GM21515 (cell line): ENCODE data around the gene MOXD1.
"Not testable (repeated sequence)": the region's sequence is repeated elsewhere in the genome, so short reads cannot be mapped to it uniquely, and the experiment has no call there.

Experiments
- ATAC-seq: cut with Tn5 transposase; IDR thresholded peaks from one replicate; pipeline ENCODE4 v1.9.1; 2021; ENCODE audit not compliant: unreplicated experiment

The MOXD1 gene

DNA sequence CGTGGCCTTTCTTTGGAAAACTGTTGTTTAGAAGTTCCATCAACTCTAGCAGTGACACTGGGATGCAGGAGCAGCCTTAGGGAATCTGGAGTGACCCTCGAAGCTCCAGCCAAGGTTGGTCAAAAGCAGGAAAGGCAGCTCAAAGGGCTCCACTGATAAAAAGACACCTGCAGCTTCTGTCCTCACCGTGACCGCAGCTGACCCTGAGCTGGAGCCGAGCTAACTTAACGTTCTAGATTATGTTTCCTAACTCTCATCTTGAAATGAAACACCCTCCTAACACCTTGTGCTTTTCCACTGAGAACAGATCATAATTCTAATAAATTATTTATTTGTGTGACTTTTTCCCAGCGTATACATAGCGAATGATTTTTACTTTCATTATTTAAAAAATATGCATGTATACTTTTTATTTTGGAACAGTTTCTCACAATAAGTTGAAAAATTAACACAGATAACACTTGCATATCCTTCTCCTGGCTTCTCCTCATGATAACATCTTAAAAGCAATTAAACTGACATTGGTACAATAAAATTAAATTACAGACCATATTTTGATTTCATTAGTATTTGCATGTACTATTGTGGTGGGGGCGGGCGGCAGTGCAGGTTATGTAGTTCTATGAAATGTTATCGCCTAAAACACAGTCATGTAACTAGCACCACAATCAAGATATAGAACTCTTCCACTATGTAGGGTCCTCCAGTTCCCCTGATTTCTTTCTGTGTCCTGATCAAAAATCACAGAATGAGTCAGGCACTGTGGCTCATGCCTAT, 116.1 kb downstream of the MOXD1 start:
- no peak for ATAC-seq

DNA sequence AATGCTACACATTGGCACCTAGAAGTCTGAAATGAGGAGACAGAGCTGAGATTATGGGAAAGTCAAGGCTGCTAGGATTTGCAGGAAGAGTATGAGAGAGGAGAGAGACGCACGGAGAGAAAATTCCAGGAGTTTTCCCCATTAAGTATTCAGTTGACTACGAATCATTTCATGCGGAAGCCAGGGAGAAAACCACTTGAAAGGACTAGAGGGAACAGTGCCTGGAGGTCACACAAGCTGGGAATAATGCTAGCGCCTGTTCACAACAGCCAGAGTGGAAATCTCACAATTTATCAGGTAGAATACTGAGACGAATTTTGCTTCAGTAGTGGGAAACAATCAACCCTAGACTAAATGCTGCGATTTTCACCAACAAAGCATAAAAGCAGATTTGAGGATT, 118.6 kb downstream of the MOXD1 start:
- ATAC-seq = no peak

DNA sequence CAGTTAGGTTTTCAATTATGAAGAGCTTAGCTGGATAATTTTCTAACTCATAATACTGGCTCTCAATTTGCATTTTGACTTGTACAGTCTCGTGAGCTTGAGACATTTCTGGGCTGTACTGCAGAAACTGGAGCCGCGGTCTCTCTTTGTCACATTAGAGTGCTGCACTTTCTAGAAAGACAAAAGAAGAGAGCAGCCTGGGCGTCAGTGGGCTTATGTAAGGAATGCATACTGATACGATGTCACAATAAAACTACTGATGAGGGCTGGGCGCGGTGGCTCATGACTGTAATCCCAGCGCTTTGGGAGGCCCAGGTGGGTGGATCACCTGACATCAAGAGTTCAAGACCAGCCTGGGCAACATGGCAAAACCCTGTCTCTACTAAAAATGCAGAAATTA, 120.8 kb downstream of the MOXD1 start:
- no peak for ATAC-seq

DNA sequence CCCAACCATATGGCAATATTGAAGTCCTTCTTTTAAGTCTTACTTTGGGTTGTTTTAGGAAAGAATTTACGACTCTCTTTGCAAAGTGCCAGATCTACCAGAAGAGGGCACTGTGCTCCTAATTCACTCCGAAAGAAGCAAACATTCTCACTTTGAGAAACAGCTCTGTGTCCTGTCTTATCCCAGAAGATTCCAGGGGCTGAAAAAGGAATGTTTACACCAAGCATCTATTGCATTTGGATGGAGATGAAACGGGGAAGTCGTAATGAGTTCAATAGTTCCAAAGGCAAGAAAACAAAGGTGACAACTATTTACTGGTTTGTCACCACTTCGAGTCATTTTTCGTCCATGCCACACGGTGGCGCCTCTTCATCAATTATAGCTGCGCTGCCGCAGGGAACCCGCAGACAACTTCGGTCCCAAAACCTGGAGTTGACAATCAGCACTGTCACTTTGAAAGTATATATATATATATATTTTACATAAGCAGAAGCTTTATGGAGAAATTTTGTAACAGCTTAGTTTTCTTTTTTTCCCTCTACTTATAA, 121.6 kb downstream of the MOXD1 start:
- peak; percentile 90 for ATAC-seq

DNA sequence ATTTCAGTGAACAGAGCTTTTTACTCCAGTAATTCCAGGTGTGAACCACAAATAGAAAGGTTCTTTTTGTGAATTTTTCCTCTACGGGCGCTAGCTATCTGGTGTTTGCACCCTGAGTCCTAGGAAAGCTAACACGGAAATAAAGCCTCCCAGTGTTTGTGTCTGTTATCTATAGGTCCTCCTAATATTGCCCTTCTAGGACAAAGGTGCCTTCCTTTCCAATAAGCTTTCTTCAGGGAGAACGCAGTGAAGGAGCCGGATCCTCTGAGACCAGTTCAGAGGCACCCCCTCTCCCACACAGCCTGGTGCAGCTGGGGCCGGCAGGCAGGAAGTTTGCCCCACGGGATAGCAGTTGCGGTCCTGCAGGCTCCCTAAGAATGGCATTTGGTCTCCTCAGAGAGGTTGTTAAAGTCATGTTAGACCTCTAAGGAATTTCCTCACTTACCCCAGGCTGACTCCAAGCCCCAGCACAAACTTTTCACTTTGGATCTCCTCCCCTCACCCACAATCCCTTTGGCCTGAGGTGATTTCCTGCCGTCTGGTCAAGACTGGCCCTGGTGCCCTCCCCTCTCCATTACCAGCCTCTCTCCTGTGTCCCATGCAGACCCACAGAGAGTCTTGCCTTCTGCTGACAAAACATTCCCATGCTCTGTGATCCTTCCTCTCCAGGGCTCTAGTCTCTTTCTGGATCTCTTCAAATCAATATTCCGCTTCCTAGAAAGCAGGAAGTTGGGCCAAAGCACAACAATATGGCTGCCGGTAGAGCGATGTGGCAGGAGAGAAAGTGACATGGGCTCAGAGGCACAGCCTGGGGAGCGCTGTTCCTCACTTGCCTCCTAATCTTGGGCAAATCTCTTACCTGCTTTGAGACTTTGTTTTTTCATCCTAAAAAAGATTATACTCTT, 126.0 kb downstream of the MOXD1 start:
- no peak for ATAC-seq

DNA sequence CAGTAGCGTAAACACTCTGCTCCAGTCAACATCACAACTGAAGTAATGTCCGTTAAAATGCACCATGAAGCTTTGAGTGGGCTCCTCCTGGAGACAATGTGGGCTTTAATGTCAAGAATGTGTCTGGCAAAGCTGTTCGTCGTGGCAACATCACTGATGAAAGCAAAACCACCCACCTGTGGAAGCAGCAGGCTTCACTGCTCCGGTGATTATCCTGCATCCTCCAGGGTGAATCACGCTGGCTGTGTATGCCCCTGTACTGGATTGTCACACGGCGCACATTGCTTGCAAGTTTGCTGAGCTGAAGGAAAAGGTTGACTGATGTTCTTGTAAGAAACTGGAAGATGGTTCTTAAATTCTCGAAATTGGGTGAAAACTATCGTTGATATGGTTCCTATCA, 128.5 kb downstream of the MOXD1 start:
- no peak for ATAC-seq

DNA sequence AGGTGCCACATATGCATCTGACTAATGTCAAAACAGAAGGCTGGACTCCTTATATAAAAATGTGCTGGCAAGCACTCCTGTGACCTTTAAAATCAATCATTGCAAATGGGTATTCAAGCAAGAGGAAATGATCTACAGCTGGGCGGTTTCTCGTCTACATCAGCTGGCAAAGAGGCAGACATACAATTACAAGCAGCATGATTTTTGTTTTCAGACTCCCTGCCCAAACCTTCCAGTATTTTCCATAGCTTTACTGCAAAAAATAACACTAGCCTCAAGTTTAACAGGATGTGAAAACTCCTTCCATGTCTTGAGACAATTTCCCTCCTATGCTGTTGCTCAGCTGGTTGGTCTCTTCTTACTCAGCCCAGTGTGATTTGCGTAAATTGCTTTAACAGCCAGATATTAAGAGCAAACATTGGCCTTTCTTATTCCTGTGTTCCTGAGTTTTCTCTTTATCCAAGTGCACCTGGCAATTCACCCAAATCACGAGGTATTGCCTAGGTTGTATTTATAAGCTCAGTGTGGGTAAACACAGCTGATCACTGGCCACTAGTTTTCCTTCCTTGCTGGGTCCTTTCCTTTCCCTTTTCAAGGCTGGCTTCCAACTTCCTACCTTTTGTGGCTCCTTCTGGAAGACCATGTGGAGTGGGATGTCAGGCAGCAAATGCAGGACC, 130.4 kb downstream of the MOXD1 start:
- ATAC-seq = no peak

DNA sequence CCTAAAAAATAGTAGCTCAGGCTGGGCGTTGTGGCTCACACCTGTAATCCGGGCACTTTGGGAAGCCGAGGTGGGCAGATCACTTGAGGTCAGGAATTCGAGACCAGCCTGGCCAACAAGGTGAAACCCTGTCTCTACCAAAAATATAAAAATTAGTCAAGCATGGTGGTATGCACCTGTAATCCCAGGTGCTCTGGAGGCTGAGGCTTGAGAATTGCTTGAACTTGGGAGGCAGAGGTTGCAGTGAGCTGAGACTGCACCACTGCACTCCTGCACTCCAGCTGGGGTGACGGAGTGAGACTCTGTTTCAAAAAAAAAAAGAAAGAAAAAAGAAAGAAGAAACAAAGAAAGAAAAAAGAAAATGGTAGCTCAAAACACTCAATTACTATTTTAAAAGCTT, 132.6 kb downstream of the MOXD1 start:
- ATAC-seq = not testable (repeated sequence)

DNA sequence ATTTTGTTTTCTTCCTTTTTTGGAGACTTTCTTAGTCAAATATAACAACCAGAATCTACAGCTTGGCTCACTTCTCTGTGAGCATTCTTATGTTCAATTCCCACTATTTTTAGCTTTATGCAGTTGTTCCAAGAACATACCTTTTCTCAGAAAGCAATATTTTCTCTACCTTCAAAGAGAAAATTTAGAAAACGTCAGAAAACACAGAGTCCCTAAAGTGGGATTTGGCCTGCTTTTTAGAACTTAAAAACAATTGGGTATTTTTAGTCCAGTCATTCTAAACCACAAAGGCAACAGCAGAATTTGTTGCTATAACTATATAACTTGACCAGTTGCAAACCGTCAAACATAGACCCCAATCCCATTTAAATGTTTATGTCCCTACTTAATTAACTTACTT, 133.1 kb downstream of the MOXD1 start:
- peak; percentile 7 for ATAC-seq

DNA sequence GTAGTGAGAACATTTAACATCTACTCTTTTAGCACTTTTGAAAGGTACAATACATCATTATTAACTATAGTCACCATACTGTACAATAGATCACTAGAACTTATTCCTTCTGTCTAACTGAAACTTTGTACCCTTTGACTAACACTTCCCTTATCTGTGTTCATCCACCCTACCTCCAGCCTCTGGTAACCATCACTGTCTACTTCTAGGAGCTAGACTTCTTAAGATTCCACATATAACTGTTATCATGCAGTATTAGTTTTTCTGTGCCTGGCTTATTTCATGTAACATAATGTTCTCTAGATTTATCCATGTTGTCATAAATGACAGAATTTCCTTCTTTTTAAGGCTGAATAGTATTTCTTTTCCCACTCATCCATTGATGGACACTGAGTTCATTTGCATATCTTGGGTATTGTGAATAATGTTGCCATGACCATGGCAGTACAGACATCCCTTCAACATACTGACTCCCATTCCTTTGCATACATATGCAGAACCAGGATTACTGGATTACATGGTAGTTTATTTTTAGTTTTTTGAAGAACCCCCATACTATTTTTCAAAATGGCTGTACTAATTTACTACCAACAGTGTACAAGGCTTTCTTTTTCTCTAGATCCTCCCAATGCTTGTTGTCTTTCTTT, 135.7 kb downstream of the MOXD1 start:
- ATAC-seq = no peak

DNA sequence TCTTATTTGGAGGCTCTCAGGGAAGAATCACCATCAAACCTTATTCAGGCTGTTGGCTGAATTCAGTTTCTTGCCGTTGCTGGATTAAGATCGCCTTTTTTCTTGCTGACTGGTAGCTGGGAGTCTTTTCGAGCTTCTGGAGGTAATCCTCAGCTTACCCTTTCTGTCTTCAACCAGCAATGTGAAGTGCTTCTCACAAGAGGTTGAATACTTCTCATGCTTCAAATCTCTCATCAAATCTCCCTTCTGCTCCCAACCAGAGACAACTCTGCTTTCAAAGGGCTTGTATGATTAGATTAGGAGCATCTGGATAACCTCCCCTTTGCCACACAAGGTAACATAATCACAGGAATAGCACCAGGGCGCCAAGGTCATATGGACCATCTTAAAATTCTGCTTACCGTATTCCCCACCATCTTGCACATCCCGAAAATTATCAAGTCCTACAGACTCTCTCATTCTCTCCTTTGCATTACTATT, 137.2 kb downstream of the MOXD1 start:
- ATAC-seq = no peak

DNA sequence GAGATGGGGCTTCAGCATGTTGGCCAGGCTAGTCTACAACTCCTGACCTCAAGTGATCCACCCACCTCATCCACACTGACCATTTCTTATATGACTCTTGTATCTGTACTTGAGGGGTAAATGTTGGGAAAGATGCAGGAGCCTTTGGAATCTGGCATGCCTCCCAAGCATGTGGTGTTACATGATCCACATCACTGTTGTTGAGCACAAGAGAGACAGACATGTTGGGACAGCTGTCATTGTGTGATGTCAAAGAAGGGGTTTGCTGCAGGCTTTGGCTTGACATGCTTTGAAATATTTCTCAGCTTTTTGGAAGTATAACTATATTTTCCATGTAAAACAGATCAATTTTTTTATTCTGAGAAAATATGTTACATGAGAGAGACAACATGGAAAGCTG, 139.9 kb downstream of the MOXD1 start:
- ATAC-seq = no peak

DNA sequence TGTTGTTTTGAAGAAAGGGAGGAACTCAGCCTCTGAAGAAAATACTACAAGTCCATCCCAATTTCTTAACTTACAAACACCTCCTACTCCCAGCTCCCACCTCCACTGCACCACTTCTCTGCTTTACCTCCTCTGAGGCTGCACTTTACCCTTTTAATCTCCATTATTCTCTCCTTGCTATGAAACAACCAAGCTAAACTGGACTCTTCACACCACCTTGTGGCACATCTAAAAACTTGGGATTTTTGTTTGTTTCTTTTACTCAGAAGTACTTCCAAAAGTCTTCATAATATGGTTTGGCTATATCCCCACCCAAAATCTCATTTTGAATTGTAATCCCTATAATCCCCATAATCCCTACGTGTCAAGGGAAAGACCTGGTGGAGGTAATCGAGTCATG, 142.2 kb downstream of the MOXD1 start:
- no peak for ATAC-seq

DNA sequence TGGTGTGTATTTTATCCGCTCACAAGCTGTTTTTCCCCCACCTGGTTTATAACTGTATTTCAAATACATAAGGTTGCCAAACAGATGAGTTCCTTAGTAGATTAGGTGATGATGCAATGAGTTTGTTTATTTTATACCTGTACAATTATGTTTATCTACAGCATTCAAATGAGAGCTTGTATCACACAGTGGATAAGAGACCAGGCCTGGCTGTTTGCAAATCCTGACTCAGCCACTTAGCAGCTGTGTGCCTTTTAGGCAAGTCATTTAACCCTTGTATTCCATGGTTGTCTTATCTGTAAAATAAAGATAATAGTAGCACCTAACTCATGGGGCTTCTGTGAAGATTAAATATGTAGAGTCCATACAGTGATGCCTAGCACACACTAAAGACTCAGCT, 143.7 kb downstream of the MOXD1 start:
- ATAC-seq = no peak

DNA sequence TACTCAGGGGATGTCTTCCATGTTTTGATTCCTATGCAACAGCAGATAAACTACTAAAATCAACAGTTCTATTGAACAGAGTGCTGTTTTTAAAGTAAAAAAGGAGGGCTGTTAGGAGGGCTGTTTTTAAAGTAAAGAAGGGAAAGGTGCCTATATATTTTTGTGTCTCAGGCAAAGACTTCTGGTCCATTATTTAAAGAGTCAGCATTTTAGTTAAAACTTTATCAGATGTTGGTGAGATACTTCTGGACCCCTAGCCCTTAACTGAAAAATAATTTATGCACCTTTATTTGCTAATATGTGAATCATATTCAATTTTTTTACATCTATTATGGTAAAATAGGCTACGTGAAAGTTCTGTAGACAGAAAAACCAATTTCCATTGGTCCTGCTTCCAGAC, 144.8 kb downstream of the MOXD1 start:
- ATAC-seq = no peak

DNA sequence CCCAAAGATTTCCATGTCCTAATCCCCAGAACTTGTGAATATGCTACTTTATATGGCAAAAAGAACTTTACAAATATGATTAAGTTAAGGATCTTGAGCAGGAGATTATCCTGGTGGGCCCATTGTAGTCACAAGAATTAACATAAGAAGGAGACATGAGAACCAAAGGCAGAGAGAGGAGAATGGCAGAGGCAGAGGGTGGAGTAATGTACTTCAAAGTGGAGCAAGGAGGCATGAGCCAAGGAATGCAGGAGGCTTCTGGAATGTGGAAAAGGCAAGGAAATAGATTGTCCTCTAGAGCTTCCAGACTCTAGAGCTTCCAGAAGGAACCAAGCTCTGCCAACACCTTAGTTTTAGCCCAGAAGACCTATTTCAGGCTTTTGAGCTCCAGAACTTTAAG, 147.4 kb downstream of the MOXD1 start:
- no peak for ATAC-seq

DNA sequence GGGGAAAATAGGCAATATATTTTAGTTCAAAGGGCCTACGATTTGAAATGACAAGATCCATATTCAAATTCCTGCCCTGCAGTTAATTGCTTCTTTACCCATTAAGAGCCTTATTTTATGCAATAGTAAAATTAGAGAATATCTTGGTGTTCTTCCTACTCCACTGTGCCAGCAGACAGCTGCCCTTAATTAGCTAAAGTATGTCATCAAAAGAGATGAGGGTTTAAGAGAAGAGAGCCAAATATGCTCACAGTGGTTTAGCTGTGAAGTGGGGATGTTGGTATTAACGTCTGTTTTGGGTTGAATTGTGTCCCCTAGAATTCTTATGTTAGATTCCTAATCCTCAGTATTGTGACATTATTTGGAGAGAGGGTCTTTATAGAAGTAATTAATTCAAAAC, 148.1 kb downstream of the MOXD1 start:
- ATAC-seq = no peak

DNA sequence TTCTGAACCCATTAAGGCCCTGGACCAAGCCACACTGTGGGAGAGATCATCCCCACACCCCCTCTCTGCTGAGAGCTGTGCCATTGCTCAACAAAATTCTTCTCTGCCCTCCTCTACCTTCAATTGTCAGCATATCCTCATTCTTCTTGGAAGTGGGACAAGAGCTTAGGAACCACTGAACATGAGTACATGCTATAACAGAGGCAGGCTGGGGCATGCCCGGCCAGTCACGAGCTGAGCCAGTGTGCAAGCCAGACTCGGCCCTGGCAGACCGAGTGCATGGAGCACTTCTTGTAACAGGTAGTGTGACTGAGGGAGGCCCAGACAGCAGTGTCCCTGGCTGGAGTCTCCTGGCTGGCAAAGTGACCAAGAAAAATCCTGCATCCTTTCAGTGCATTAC, 149.2 kb downstream of the MOXD1 start:
- no peak for ATAC-seq

DNA sequence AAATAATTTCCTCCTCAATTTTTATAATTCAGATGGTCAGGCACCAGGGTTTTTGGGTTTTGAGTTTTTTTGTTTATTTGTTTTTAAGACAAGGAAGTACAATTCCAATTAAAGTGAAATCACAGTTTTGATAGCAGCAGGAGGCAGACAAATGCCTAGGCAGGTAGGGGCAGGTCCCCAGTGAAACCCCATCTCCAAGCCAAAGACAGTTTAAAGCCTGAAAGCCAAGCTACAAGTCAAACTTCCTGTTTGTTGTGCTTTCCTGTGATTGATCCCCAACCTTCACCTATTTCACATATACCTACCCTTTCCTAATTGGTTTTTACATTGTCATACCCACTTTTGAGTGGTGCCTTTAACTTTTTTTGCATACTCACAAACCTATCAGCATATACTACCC, 149.6 kb downstream of the MOXD1 start:
- no peak for ATAC-seq

DNA sequence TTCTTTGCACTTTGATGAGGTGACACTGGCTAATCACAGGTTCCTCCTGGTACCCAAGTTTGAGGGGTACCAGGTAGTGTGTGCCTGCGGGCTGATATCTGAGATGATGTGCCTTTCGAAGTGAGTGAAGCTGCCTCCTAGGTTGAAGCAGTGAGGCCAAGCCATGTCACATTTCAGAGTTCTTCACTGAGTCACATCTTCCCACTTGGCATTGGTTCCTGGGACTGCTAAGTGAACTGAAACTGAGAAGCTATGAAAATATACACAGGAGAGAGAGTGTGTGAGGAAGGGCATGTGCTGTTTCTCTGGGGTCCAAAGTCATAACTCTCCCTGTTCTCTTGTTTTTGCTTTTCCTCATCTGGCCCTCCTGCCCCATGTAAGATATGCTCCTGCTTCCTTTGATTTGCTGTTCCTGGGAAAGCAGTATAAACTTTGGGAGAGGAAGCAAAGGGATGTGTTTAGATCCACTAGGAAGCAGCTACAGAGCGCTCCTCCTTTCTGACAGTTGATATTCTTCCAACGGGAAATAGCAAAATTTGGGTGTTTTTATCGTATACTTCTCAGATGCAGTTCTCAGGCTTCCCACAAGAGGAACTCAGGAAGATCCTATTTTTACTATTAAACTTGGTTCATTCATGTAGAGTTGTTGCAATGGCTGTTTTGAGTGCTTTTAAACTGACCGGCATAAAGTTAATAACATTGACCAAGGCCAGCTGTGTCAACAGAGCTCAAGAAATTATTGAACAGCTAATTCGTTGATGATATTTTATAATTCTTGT, 153.7 kb downstream of the MOXD1 start:
- no peak for ATAC-seq
